HEK293 (cell line): ENCODE measurements around the gene CLEC16A.
A peak's percentile ranks its signal among the peaks of the same experiment; 100 is the strongest.

Experiments used
- CTCF ChIA-PET: fragments of 350-600 bp; formaldehyde crosslinking; extraction: SDS; loops from one replicate; lab custom pipeline; 2021; ENCODE audit warnings: antibody characterized with exemption; lab: Yijun Ruan, JAX
- POLR2A ChIA-PET: fragments of 300-600 bp; formaldehyde crosslinking; extraction: SDS; loops from one replicate; lab custom pipeline; 2020; ENCODE audit warnings: antibody characterized with exemption, inconsistent platforms; lab: Yijun Ruan, JAX
- H3K27ac ChIP-seq: fragments of 200-500 bp; sonication (Bioruptor generic); 2 replicates; pipeline ENCODE4 v1.5.1; 2014; ENCODE audit warnings: low read depth, low read length, control low read depth, inconsistent platforms; ENCODE audit errors: extremely low read depth
- H3K36me3 ChIP-seq, 2 experiments: fragments of 200-500 bp in 1 of 2; sonication (Bioruptor generic) in 1 of 2; 1 replicate in 1 of 2; 2 replicates in 1 of 2; pipeline ENCODE4 v1.5.1; 2014 to 2017; ENCODE audit warnings: inconsistent platforms in 2 of 2, low read length in 2 of 2; ENCODE audit not compliant: control insufficient read depth in 2 of 2, insufficient read depth in 1 of 2
- H3K4me1 ChIP-seq: fragments of 200-500 bp; sonication (Bioruptor generic); 2 replicates; pipeline ENCODE4 v1.5.1; 2014; ENCODE audit warnings: mild to moderate bottlenecking, low read length, inconsistent platforms; ENCODE audit not compliant: control insufficient read depth, insufficient read depth
- H3K4me3 ChIP-seq: 2 replicates; pipeline ENCODE4 v1.5.1; 2011; ENCODE audit warnings: low read depth, mild to moderate bottlenecking, control low read depth, low read length, moderate library complexity
- H3K9me3 ChIP-seq: fragments of 200-500 bp; sonication (Bioruptor generic); 2 replicates; pipeline ENCODE4 v1.5.1; 2014; ENCODE audit warnings: low read depth, low read length, inconsistent platforms; ENCODE audit not compliant: control insufficient read depth, insufficient read depth
- BCL11A ChIP-seq: fragments of 450-650 bp; formaldehyde crosslinking; IDR thresholded peaks from 2 replicates; pipeline ENCODE4 v1.5.1; 2016; ENCODE audit warnings: low read depth, missing biosample characterization, missing genetic modification characterization
- IKZF3 ChIP-seq: fragments of 450-650 bp; IDR thresholded peaks from 2 replicates; pipeline ENCODE4 v1.5.0; 2018; ENCODE audit warnings: missing biosample characterization, mild to moderate bottlenecking, missing genetic modification characterization, moderate library complexity
- KLF16 ChIP-seq: fragments of 450-650 bp; formaldehyde crosslinking; IDR thresholded peaks from 2 replicates; pipeline ENCODE4 v1.5.1; 2017; ENCODE audit warnings: missing biosample characterization, missing genetic modification characterization
- KLF7 ChIP-seq: fragments of 450-650 bp; formaldehyde crosslinking; IDR thresholded peaks from 2 replicates; pipeline ENCODE4 v1.5.1; 2016; ENCODE audit warnings: missing biosample characterization, missing genetic modification characterization, borderline replicate concordance
- KLF8 ChIP-seq: fragments of 450-650 bp; formaldehyde crosslinking; IDR thresholded peaks from 2 replicates; pipeline ENCODE4 v1.5.1; 2016; ENCODE audit warnings: missing biosample characterization, missing genetic modification characterization
- MYNN ChIP-seq: fragments of 450-650 bp; formaldehyde crosslinking; IDR thresholded peaks from 2 replicates; pipeline ENCODE4 v1.5.1; 2016; ENCODE audit warnings: missing biosample characterization, missing genetic modification characterization, borderline replicate concordance
- YY2 ChIP-seq: fragments of 450-650 bp; formaldehyde crosslinking; IDR thresholded peaks from 2 replicates; pipeline ENCODE4 v1.5.1; 2016; ENCODE audit warnings: missing biosample characterization, missing genetic modification characterization
- ZNF121 ChIP-seq: fragments of 450-650 bp; formaldehyde crosslinking; IDR thresholded peaks from 2 replicates; pipeline ENCODE4 v1.5.1; 2016; ENCODE audit warnings: missing biosample characterization, missing genetic modification characterization
- ZNF214 ChIP-seq: fragments of 450-650 bp; formaldehyde crosslinking; IDR thresholded peaks from 2 replicates; pipeline ENCODE4 v1.5.1; 2017; ENCODE audit warnings: missing biosample characterization, mild to moderate bottlenecking, missing genetic modification characterization, borderline replicate concordance
- ZNF248 ChIP-seq: fragments of 450-650 bp; formaldehyde crosslinking; IDR thresholded peaks from 2 replicates; pipeline ENCODE4 v1.5.1; 2017; ENCODE audit warnings: missing biosample characterization, missing genetic modification characterization
- ZNF324 ChIP-seq: fragments of 450-650 bp; formaldehyde crosslinking; IDR thresholded peaks from 2 replicates; pipeline ENCODE4 v1.5.1; 2016; ENCODE audit warnings: missing biosample characterization, missing genetic modification characterization
- ZNF621 ChIP-seq: fragments of 450-650 bp; formaldehyde crosslinking; IDR thresholded peaks from 2 replicates; pipeline ENCODE4 v1.5.1; 2017; ENCODE audit warnings: missing biosample characterization, missing genetic modification characterization
- ZNF785 ChIP-seq: fragments of 450-650 bp; formaldehyde crosslinking; IDR thresholded peaks from 2 replicates; pipeline ENCODE4 v1.5.1; 2016; ENCODE audit warnings: missing biosample characterization, missing genetic modification characterization
- TF ChIP-seq, protein P1 (sequence below): fragments of 450-650 bp; formaldehyde crosslinking; IDR thresholded peaks from 2 replicates; pipeline ENCODE4 v1.5.1; 2016; ENCODE audit warnings: missing biosample characterization, missing genetic modification characterization
- TF ChIP-seq, protein P2 (sequence below): fragments of 450-650 bp; formaldehyde crosslinking; IDR thresholded peaks from 2 replicates; pipeline ENCODE4 v1.5.1; 2016; ENCODE audit warnings: missing biosample characterization, missing genetic modification characterization

The CLEC16A gene

DNA sequence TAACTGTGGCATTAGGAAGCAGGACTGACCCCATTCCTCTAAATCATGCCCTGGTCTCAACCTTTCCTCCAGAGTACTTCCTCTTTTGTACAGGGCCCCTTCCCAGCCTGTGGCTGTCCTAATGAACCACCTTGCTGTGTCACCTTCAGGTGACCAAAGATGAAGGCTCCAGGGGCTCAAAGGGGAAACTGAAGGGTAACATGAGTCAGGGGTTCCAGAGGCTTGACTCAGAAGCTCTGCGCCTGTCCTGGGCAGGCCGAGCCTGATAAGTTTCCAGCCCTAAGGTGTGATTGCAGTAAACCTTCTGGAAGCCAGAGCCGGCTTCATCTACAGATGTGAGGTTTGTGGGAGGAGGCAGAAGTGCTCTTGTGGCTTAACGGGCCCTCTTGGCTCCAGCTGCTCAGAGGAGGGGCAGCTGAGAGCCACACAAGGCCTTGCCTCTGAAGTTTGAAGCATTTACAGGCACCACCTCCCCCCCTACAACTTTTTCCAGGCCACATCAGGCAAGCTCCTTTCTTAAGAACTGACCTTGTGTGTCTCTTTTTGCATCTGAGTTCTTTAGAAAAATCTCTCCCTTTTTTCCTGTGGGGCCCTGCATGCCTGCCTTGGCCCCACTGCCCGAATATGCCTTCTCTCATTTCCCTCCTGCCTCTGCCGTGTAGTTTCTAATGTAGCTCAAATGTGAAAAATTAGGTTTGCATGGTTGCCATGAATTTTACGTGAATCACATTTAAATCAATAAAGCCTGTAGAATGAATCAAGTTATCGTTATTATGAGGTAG is 149.9 kb downstream of the CLEC16A start:
- no peaks in the 10 kb centered on the region for H3K9me3 ChIP-seq
- H3K4me1 ChIP-seq, result no peaks in the 10 kb centered on the region
- TF ChIP-seq, protein P1, sequence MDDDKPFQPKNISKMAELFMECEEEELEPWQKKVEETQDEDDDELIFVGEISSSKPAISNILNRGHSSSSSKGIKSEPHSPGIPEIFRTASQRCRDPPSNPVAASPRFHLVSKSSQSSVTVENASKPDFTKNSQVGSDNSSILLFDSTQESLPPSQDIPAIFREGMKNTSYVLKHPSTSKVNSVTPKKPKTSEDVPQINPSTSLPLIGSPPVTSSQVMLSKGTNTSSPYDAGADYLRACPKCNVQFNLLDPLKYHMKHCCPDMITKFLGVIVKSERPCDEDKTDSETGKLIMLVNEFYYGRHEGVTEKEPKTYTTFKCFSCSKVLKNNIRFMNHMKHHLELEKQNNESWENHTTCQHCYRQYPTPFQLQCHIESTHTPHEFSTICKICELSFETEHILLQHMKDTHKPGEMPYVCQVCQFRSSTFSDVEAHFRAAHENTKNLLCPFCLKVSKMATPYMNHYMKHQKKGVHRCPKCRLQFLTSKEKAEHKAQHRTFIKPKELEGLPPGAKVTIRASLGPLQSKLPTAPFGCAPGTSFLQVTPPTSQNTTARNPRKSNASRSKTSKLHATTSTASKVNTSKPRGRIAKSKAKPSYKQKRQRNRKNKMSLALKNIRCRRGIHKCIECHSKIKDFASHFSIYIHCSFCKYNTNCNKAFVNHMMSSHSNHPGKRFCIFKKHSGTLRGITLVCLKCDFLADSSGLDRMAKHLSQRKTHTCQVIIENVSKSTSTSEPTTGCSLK, result no peak
- TF ChIP-seq YY2 (tag by site-specific recombination) (no peak), ZNF621 (tag by site-specific recombination) (no peak), BCL11A (tag by site-specific recombination) (no peak), KLF7 (tag by site-specific recombination) (no peak), IKZF3 (tag by site-specific recombination) (no peak), KLF8 (tag by site-specific recombination) (no peak), MYNN (no peak), ZNF324 (tag by site-specific recombination) (no peak), ZNF214 (tag by site-specific recombination) (no peak)
- TF ChIP-seq, protein P2, sequence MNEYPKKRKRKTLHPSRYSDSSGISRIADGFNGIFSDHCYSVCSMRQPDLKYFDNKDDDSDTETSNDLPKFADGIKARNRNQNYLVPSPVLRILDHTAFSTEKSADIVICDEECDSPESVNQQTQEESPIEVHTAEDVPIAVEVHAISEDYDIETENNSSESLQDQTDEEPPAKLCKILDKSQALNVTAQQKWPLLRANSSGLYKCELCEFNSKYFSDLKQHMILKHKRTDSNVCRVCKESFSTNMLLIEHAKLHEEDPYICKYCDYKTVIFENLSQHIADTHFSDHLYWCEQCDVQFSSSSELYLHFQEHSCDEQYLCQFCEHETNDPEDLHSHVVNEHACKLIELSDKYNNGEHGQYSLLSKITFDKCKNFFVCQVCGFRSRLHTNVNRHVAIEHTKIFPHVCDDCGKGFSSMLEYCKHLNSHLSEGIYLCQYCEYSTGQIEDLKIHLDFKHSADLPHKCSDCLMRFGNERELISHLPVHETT (tag by site-specific recombination), result no peak
- TF ChIP-seq, all 188 proteins: peak for 0
- ChIA-PET CTCF (interaction anchor here (0.6 kb wide), 1 partner anchor 68 kb away, joined by 3 read pairs; no protein-coding TSS in a partner anchor), POLR2A (no interaction called here)
- H3K36me3 ChIP-seq, result no peaks in the 10 kb centered on the region
- no peak overlapping the region for H3K4me3 ChIP-seq
- no peak overlapping the region for H3K27ac ChIP-seq

DNA sequence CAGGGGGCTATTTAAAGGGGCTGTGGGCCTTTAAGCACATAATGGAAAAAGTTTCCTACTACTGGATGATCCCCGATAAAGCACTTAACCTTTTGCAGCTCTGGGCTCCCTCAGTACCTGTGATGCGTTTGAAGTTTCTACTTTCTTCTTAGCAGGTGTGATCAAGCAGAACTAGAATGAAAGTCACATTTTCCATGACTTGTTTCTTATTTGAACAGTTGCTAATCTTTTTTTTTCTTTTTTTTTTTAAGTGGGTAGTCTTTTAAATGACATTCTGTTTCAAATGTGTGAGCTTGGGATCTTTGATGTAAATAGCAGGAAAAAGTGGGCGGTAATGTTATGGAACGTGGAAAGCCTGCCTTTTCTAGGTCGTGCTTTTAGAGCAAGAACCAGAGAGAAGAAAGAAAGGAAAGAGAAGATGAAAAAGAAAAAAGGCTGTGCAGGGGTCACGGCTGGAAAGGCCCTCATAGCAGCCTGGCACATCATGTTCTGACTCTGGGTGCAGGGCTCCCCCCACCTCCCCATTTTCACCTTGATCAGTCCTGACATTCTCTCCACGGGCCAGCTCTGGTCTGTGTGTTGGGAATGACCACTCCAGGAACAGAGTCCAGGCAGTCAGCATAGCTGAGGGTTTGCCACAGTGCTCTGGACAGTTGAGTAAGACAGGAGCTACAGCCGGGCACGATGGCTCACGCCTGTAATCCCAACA is 150.6 kb downstream of the CLEC16A start:
- ChIA-PET CTCF (interaction anchor here (1.1 kb wide), 1 partner anchor 9 kb away, joined by 3 read pairs; no protein-coding TSS in a partner anchor), POLR2A (no interaction called here)
- Histone ChIP-seq H3K9me3 (no peaks in the 10 kb centered on the region), H3K36me3 (no peaks in the 10 kb centered on the region), H3K4me3 (no peak overlapping the region), H3K27ac (no peak overlapping the region), H3K4me1 (no peaks in the 10 kb centered on the region)
- no peak for TF ChIP-seq KLF16 (tag by site-specific recombination)
- TF ChIP-seq, protein P2 (tag by site-specific recombination), result no peak

DNA sequence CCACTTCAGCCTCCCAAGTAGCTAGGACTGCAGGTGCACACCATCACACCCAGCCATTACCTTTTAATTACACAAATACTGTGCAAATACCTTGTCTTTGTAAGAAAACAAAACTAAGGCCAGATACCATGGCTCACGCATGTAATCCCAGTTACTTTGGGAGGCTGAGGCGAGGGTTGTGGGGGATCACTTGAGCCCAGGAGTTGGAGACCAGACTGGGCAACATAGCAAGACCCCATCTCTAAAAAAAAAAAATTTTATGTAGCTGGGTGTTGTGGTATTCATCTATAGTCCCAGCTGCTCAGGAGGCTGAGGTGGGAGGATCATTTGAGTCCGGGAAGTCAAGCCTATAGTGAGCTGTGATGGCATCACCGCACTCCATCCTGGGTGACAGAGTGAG is 151.6 kb downstream of the CLEC16A start:
- TF ChIP-seq ZNF248 (tag by site-specific recombination) (no peak), ZNF121 (tag by site-specific recombination) (peak; percentile 83), ZNF785 (no peak)
- Histone ChIP-seq H3K36me3 (no peaks in the 10 kb centered on the region), H3K9me3 (no peaks in the 10 kb centered on the region), H3K4me1 (no peaks in the 10 kb centered on the region), H3K27ac (no peak overlapping the region), H3K4me3 (no peak overlapping the region)
- CTCF ChIA-PET, result interaction anchor here (1.1 kb wide), 1 partner anchor 8 kb away, joined by 3 read pairs; no protein-coding TSS in a partner anchor
- POLR2A ChIA-PET, result interaction anchor here (0.6 kb wide), 1 partner anchor 37 kb away, joined by 4 read pairs; no protein-coding TSS in a partner anchor
